CD4-positive, alpha-beta memory T cell (primary cell): Measurements from ENCODE around the gene QPRT. TPM values are rescaled to one million over a fixed set of nuclear protein-coding genes. Genes with fewer than 3 reads are reported as not detected.
"Not testable (repeated sequence)": the region's sequence is repeated elsewhere in the genome, so short reads cannot be mapped to it uniquely, and the experiment has no call there.

ENCODE experiments used
- CTCF ChIA-PET: fragments of 350-600 bp; sonication (Branson Sonifier 250); formaldehyde crosslinking; loops from one replicate; lab custom pipeline; 2021; ENCODE audit warnings: inconsistent platforms; ENCODE audit not compliant: partially characterized antibody; lab: Charles Lee
- POLR2A ChIA-PET: fragments of 350-600 bp; sonication (Branson Sonifier 250); formaldehyde crosslinking; loops from one replicate; lab custom pipeline; 2021; ENCODE audit not compliant: partially characterized antibody; lab: Charles Lee
- DNase-seq, 5 donors: peaks; one replicate each; pipeline versions ENCODE4 v3.0.0 to v3.0.0-alpha.2; 2020 to 2022; ENCODE audit warnings: mixed read lengths in 1 of 5
- H3K27ac ChIP-seq: one replicate; pipeline ENCODE4 v1.7.0; 2013; ENCODE audit warnings: low read depth, low read length
- H3K27me3 ChIP-seq: 2 replicates; pipeline ENCODE4 v1.7.0; 2013; ENCODE audit warnings: mild to moderate bottlenecking, low read length, moderate library complexity; ENCODE audit not compliant: insufficient read depth
- H3K36me3 ChIP-seq: 2 replicates; pipeline ENCODE4 v1.7.0; 2013; ENCODE audit warnings: mild to moderate bottlenecking, low read length, moderate library complexity; ENCODE audit not compliant: insufficient read depth
- H3K4me1 ChIP-seq: 2 replicates; pipeline ENCODE4 v1.7.0; 2013; ENCODE audit warnings: mild to moderate bottlenecking, low read length, moderate library complexity; ENCODE audit not compliant: insufficient read depth
- H3K4me3 ChIP-seq, 2 donors: one replicate each; pipeline ENCODE4 v1.7.0; 2013; ENCODE audit warnings: low read length in 2 of 2, mild to moderate bottlenecking in 1 of 2
- H3K9me3 ChIP-seq, 2 donors: one replicate each; pipeline ENCODE4 v1.7.0; 2013; ENCODE audit warnings: low read length in 2 of 2, control low read depth in 1 of 2; ENCODE audit not compliant: control insufficient read depth in 1 of 2
- H3K27ac Mint-ChIP-seq, 7 donors: one replicate each; pipeline ENCODE4 v1.8.0; 2020 to 2021; ENCODE audit warnings: mixed read lengths in 7 of 7, mild to moderate bottlenecking in 6 of 7, inconsistent platforms in 3 of 7, moderate library complexity in 3 of 7
- H3K27me3 Mint-ChIP-seq, 2 donors: one replicate each; pipeline ENCODE4 v1.8.0; 2020 to 2021; ENCODE audit warnings: mixed read lengths in 2 of 2
- H3K36me3 Mint-ChIP-seq, 2 donors: one replicate each; pipeline ENCODE4 v1.8.0; 2020 to 2021; ENCODE audit warnings: mixed read lengths in 2 of 2, inconsistent platforms in 1 of 2, mild to moderate bottlenecking in 1 of 2
- H3K4me1 Mint-ChIP-seq, 4 donors: one replicate each; pipeline ENCODE4 v1.8.0; 2020 to 2021; ENCODE audit warnings: mixed read lengths in 4 of 4, mild to moderate bottlenecking in 1 of 4
- H3K4me3 Mint-ChIP-seq, 8 donors: one replicate each; pipeline ENCODE4 v1.8.0; 2020 to 2021; ENCODE audit warnings: mixed read lengths in 8 of 8, mild to moderate bottlenecking in 7 of 8, moderate library complexity in 6 of 8, inconsistent platforms in 3 of 8
- H3K9me3 Mint-ChIP-seq, 8 donors: one replicate each; pipeline ENCODE4 v1.8.0; 2020 to 2021; ENCODE audit warnings: mixed read lengths in 8 of 8, mild to moderate bottlenecking in 5 of 8, inconsistent platforms in 3 of 8, moderate library complexity in 1 of 8
- intact Hi-C: fragments of 100-400 bp; cut with micrococcal nuclease; formaldehyde crosslinking; loops from one replicate; pipeline ENCODE4 v1.15.1; 2023
- polyA plus RNA-seq, 2 donors: library from polyadenylated mRNA; unstranded; fragments of 300-500 nt; fragmentation: Illumina TruSeq; gene quantifications; one replicate each; pipeline ENCODE4 v1.2.3, GENCODE V29; 2021
- total RNA-seq, 2 experiments: library from RNA; stranded (reverse); gene quantifications; one replicate each; pipeline ENCODE4 v1.2.3, GENCODE V29; 2021

Gene QPRT
- 1 to 10 TPM in 1 of 2 experiments, under 1 TPM in 1; 0.99 to 1.1 TPM for total RNA-seq
- under 1 TPM; 0.53 to 0.69 TPM for polyA plus RNA-seq

- peak within 1 kb of the TSS; percentile 56 to 80 (median 70) for H3K4me3 Mint-ChIP-seq
- peaks cover 24% of the 10 kb centered on the region for H3K4me1 ChIP-seq
- no peak for DNase-seq
- H3K9me3 ChIP-seq, result no peaks in the 10 kb centered on the region
- peak within 1 kb of the TSS; percentile 50 to 95 (median 86) for H3K27ac Mint-ChIP-seq
- no peaks in the 10 kb centered on the region for H3K27me3 Mint-ChIP-seq
- H3K9me3 Mint-ChIP-seq, result peaks cover 0 to 2% (median 0%) of the 10 kb centered on the region in 8 donors
- no peaks in the 10 kb centered on the region for H3K36me3 ChIP-seq
- H3K27me3 ChIP-seq, result no peaks in the 10 kb centered on the region
- peaks cover 12 to 35% (median 15%) of the 10 kb centered on the region in 4 donors for H3K4me1 Mint-ChIP-seq
- ChIA-PET CTCF (interaction anchor here (0.6 to 1.8 kb wide), 6 partner anchors 12 to 376 kb away, joined by 3 to 9 read pairs (median 3); partner anchors contain the start of gene SPN), POLR2A (interaction anchor here (0.6 to 7.9 kb wide), 5 partner anchors 11 to 111 kb away, joined by 3 to 75 read pairs (median 3); partner anchors contain the start of gene SPN)
- peak within 1 kb of the TSS; percentile 9 to 36 for H3K4me3 ChIP-seq
- intact Hi-C loops, result loop anchor here (2.0 kb wide), 1 partner anchor 14 kb away; no protein-coding TSS in a partner anchor
- peaks cover 0 to 2% of the 10 kb centered on the region in 2 donors for H3K36me3 Mint-ChIP-seq
- no peak within 1 kb of the TSS for H3K27ac ChIP-seq
Measured at GRCh38 chr16:29678691-29679267, at the start of gene QPRT. QPRT (plus strand) TSS chr16:29679180; CDS start chr16:29679198, 18 bp downstream.

GRCh38 chr16:29629318-29629717, 49.7 kb upstream of the QPRT start:
- H3K36me3 ChIP-seq, H3K9me3 ChIP-seq, H3K27me3 ChIP-seq, DNase-seq, H3K4me1 Mint-ChIP-seq, H3K4me3 Mint-ChIP-seq, H3K27ac ChIP-seq, CTCF ChIA-PET, H3K4me3 ChIP-seq, H3K36me3 Mint-ChIP-seq, H3K27me3 Mint-ChIP-seq, POLR2A ChIA-PET, H3K9me3 Mint-ChIP-seq, intact Hi-C loops: not testable (repeated sequence)
- peak overlapping the region in 2 of 7 donors; percentile 12 to 47 for H3K27ac Mint-ChIP-seq
- peaks cover 10% of the 10 kb centered on the region for H3K4me1 ChIP-seq

- POLR2A ChIA-PET, H3K4me1 Mint-ChIP-seq, intact Hi-C loops, H3K4me3 Mint-ChIP-seq, H3K27ac Mint-ChIP-seq, H3K27me3 Mint-ChIP-seq, H3K27ac ChIP-seq, H3K36me3 Mint-ChIP-seq, H3K27me3 ChIP-seq, H3K36me3 ChIP-seq, H3K9me3 ChIP-seq, H3K4me3 ChIP-seq, H3K9me3 Mint-ChIP-seq, DNase-seq: not testable (repeated sequence)
- peaks cover 10% of the 10 kb centered on the region for H3K4me1 ChIP-seq
- CTCF ChIA-PET, result interaction anchor here (0.6 kb wide), 1 partner anchor 450 kb away, joined by 3 read pairs; no protein-coding TSS in a partner anchor
Measured at GRCh38 chr16:29631658-29632057, 47.3 kb upstream of the QPRT start.

GRCh38 chr16:29635902-29636301, 43.1 kb upstream of the QPRT start:
- CTCF ChIA-PET, H3K36me3 Mint-ChIP-seq, H3K27ac ChIP-seq, H3K27ac Mint-ChIP-seq, H3K4me1 ChIP-seq, H3K4me3 ChIP-seq, H3K27me3 ChIP-seq, POLR2A ChIA-PET, H3K4me1 Mint-ChIP-seq, intact Hi-C loops, H3K4me3 Mint-ChIP-seq, H3K9me3 Mint-ChIP-seq, H3K27me3 Mint-ChIP-seq, H3K9me3 ChIP-seq, DNase-seq, H3K36me3 ChIP-seq: not testable (repeated sequence)

DNA sequence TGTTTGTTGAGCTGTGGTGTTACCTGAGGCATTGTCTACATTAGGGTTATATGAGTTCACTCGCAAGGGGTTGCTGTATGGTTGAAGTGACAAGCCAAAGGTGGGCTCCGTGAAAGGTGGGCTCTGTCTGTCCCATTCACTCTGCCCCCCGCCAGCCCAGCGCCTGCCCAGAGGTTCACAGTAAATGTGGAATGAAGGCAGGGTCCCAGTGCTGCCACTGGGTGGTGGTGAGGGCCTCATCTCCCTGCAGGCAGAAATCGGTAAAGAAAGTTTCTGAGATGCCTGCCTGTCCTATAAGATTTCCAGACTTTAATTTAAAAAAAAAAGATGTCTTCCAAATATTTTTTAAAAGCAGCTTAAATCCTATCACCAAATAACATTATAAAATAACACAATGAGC, 42.6 kb upstream of the QPRT start:
- intact Hi-C loops, POLR2A ChIA-PET, CTCF ChIA-PET: not testable (repeated sequence)

GRCh38 chr16:29638751-29639150, 40.2 kb upstream of the QPRT start:
- peaks cover 5 to 19% (median 16%) of the 10 kb centered on the region in 4 donors for H3K4me1 Mint-ChIP-seq
- H3K36me3 Mint-ChIP-seq, intact Hi-C loops, H3K27ac Mint-ChIP-seq, H3K4me3 Mint-ChIP-seq, H3K36me3 ChIP-seq, CTCF ChIA-PET, H3K27me3 ChIP-seq, H3K9me3 Mint-ChIP-seq, DNase-seq, POLR2A ChIA-PET, H3K9me3 ChIP-seq, H3K4me3 ChIP-seq, H3K27me3 Mint-ChIP-seq, H3K27ac ChIP-seq: not testable (repeated sequence)
- H3K4me1 ChIP-seq, result peaks cover 15% of the 10 kb centered on the region

More for the DNA sequence above, 42.6 kb upstream of the QPRT start:
- not testable (repeated sequence) for H3K9me3 Mint-ChIP-seq, H3K9me3 ChIP-seq, H3K4me3 ChIP-seq, DNase-seq, H3K36me3 ChIP-seq, H3K36me3 Mint-ChIP-seq, H3K4me3 Mint-ChIP-seq, H3K27me3 ChIP-seq, H3K27me3 Mint-ChIP-seq, H3K27ac ChIP-seq, H3K27ac Mint-ChIP-seq
- peaks cover 10% of the 10 kb centered on the region for H3K4me1 ChIP-seq
- peaks cover 2 to 13% (median 11%) of the 10 kb centered on the region in 4 donors for H3K4me1 Mint-ChIP-seq

- ChIA-PET POLR2A (interaction anchor here (0.6 to 2.1 kb wide), 6 partner anchors 20 to 60 kb away, joined by 3 to 5 read pairs (median 4); partner anchors contain the start of gene QPRT), CTCF (interaction anchor here (0.9 to 2.8 kb wide), 8 partner anchors 11 to 207 kb away, joined by 3 to 12 read pairs (median 3); no protein-coding TSS in a partner anchor)
- Mint-ChIP-seq H3K4me1 (peaks cover 15 to 32% (median 22%) of the 10 kb centered on the region in 4 donors), H3K27ac (peak overlapping the region in 5 of 7 donors; percentile 0 to 78 (median 57)), H3K27me3 (no peaks in the 10 kb centered on the region), H3K4me3 (peak overlapping the region in 3 of 8 donors; percentile 15 to 49 (median 25)), H3K36me3 (no peaks in the 10 kb centered on the region), H3K9me3 (no peaks in the 10 kb centered on the region)
- H3K4me1 ChIP-seq, result peaks cover 22% of the 10 kb centered on the region
- intact Hi-C loops, result loop anchor here (5.0 kb wide), 1 partner anchor 51 kb away; no protein-coding TSS in a partner anchor
- peak in 2 of 5 donors; percentile 26 to 37 for DNase-seq
- no peaks in the 10 kb centered on the region for H3K27me3 ChIP-seq
- no peaks in the 10 kb centered on the region for H3K9me3 ChIP-seq
- no peaks in the 10 kb centered on the region for H3K36me3 ChIP-seq
- H3K27ac ChIP-seq, result no peak overlapping the region
- H3K4me3 ChIP-seq, result no peak overlapping the region
Measured at GRCh38 chr16:29641561-29641960, 37.4 kb upstream of the QPRT start.
